A549 treated with AZD2906 at 1 μM for 4 hours (cell line): Measurements from ENCODE around the gene TP53TG3F. TPM values are rescaled to one million over a fixed set of nuclear protein-coding genes. Genes with fewer than 3 reads are reported as not detected.

Experiments used
- total RNA-seq: library from RNA; stranded (reverse); fragments of 200-300 nt; extraction: Qiagen RNA extraction; gene quantifications from 5 replicates; pipeline ENCODE4 v1.2.3, GENCODE V29; 2022

The TP53TG3F gene
- total RNA-seq: 0.08 to 0.16 TPM (median 0.12 TPM) in 4 of 5 replicates, not detected in the other

GRCh38 chr16:33459312-33459711, at the start of gene TP53TG3F:
Gene TP53TG3F (plus strand): TSS chr16:33459612. CDS start chr16:33459680, 68 bp downstream.

Other genes starting within 250 kb of the TP53TG3F start
- not detected in 5 replicates for gene TP53TG3E, start 155.3 kb upstream of the TP53TG3F start, total RNA-seq
- 0.14 to 0.29 TPM in 2 of 5 replicates, not detected in the others for gene TP53TG3B, start 98.8 kb upstream of the TP53TG3F start, total RNA-seq